SK-N-MC (cell line): ENCODE measurements around the gene ARMC6.
"Not testable (repeated sequence)": the region's sequence is repeated elsewhere in the genome, so short reads cannot be mapped to it uniquely, and the experiment has no call there.

ENCODE experiments used
- DNase-seq: peaks from one replicate; pipeline ENCODE4 v3.0.0-alpha.2; 2011; ENCODE audit warnings: low read depth, low spot score
- H3K27ac ChIP-seq: fragments of 200-600 bp; sonication (generic); 2 replicates; pipeline ENCODE4 v1.5.1; 2016; ENCODE audit warnings: mixed run types
- H3K36me3 ChIP-seq: fragments of 200-600 bp; sonication (generic); 2 replicates; pipeline ENCODE4 v1.6.1; 2017; ENCODE audit warnings: antibody characterized with exemption, low read length, mixed read lengths; ENCODE audit not compliant: insufficient read depth
- H3K4me3 ChIP-seq: fragments of 200-600 bp; sonication (generic); 2 replicates; pipeline ENCODE4 v1.5.1; 2016
- H3K9ac ChIP-seq: fragments of 200-600 bp; sonication (generic); 2 replicates; pipeline ENCODE4 v1.8.0; 2017; ENCODE audit warnings: mixed run types, mixed read lengths; ENCODE audit not compliant: insufficient read length
- H3K9me3 ChIP-seq: fragments of 200-600 bp; sonication (generic); 2 replicates; pipeline ENCODE4 v1.6.1; 2017; ENCODE audit warnings: low read depth, mild to moderate bottlenecking, antibody characterized with exemption, low read length, moderate library complexity, mixed read lengths
- EZH2 ChIP-seq: fragments of 200-600 bp; sonication (generic); IDR thresholded peaks from one replicate; pipeline ENCODE4 v1.6.1; 2017; ENCODE audit warnings: antibody characterized with exemption
- FOXP2 ChIP-seq: optimal IDR thresholded peaks from 2 replicates; pipeline ENCODE3; 2011; ENCODE audit warnings: mild to moderate bottlenecking, moderate library complexity; ENCODE audit not compliant: insufficient read depth; ENCODE audit errors: extremely low read length, control extremely low read depth
- POLR2AphosphoS5 ChIP-seq: IDR thresholded peaks from 2 replicates; pipeline ENCODE4 v1.6.1; 2012; ENCODE audit warnings: mild to moderate bottlenecking, low read depth, low read length, borderline replicate concordance

Gene ARMC6

DNA sequence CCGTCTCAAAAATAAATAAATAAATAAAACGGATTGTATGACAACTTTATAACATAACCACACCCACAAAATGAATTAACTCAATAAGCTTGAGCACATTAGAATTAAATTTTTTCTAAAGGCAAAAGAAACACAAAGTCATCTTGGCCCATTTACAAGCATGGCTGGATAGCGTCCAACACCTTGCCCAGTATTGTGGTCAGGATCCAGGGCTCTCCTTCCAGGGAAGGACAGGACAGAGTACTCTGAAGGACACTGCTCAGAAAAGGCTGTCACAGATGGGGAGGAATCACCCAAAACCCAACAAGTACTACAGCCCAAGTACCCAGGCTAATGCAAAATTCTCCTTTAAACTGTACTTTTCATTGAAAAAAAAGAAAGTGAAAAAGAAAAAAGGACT is 27.2 kb upstream of the ARMC6 start:
- Histone ChIP-seq H3K27ac (no peak overlapping the region), H3K36me3 (peaks cover 79% of the 10 kb centered on the region), H3K4me3 (no peak overlapping the region), H3K9ac (no peak overlapping the region), H3K9me3 (no peaks in the 10 kb centered on the region)
- no peak for DNase-seq
- no peak for TF ChIP-seq EZH2
- TF ChIP-seq POLR2AphosphoS5: no peak
- no peak for TF ChIP-seq FOXP2

DNA sequence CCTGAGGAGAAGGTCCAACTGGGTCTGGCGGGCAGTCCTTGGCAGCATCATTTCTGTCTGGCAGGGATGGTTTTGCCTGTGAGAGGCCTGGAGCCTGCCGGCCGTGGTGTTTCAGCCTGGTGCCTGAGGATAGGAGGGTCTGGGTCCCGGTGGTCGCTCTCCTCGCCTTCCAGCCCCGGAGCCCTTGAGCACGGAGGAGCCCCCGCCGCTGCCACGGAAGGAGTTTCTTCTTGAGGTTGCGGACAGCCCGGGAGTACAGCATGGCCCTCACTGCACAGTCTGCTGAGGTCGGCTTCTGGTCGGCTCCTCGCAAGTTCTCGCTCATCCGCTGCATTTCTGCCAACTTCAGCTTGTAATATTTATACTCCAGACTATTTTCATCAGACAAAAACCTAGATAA is 23.5 kb upstream of the ARMC6 start:
- TF ChIP-seq POLR2AphosphoS5 (no peak), FOXP2 (no peak), EZH2 (no peak)
- Histone ChIP-seq H3K27ac (no peak overlapping the region), H3K36me3 (peaks cover 80% of the 10 kb centered on the region), H3K9me3 (no peaks in the 10 kb centered on the region), H3K4me3 (no peak overlapping the region), H3K9ac (no peak overlapping the region)
- no peak for DNase-seq

DNA sequence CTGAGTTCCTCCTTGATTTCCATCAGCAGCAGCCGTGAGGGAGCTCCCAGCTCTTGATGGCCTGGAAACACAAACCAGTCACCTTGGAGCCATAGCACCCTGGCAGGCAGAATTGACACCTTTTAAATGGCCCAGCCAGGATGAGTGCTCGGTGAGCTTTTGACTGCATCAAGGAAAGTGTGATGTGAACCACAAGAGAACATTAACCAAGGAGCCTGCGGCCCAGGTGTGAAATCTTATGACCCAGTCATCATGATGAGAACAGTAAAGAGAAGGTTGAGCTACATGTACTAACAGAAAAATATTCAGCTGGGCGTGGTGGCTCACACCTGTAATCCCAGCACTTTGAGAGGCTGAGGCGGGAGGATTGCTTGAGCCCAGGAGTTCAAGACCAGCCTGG is 22.9 kb upstream of the ARMC6 start:
- no peak for DNase-seq

DNA sequence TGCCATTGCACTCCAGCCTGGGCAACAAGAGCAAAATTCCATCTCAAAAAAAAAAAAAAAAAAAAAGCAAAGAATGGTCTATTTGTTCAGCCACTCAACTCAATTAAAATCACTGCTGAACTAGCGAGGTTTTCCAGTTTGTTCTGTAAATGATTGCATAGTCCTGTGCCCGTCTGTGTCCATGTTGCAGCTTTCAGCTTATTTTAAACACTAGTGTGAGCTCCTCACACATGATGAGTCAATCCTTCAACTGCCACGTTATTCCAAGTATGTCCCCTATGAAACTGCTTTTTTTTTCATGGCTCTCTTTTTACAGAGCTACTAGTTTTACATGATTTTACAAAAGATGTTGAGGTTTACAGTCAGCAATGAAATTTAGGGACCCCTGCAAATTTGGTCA is 12.3 kb upstream of the ARMC6 start:
- H3K4me3 ChIP-seq: no peak overlapping the region
- H3K27ac ChIP-seq: no peak overlapping the region; the same call in 1 of the 2 replicates
- TF ChIP-seq FOXP2: no peak
- no peak for TF ChIP-seq EZH2
- TF ChIP-seq POLR2AphosphoS5: no peak
- H3K9ac ChIP-seq: no peak overlapping the region
- H3K36me3 ChIP-seq: peaks cover 70% of the 10 kb centered on the region
- DNase-seq: no peak
- H3K9me3 ChIP-seq: no peaks in the 10 kb centered on the region

More for the DNA sequence above, 22.9 kb upstream of the ARMC6 start:
- Histone ChIP-seq H3K4me3 (no peak overlapping the region), H3K36me3 (peaks cover 75% of the 10 kb centered on the region), H3K9me3 (no peaks in the 10 kb centered on the region), H3K9ac (no peak overlapping the region), H3K27ac (no peak overlapping the region)
- TF ChIP-seq FOXP2 (no peak), EZH2 (no peak), POLR2AphosphoS5 (no peak)

DNA sequence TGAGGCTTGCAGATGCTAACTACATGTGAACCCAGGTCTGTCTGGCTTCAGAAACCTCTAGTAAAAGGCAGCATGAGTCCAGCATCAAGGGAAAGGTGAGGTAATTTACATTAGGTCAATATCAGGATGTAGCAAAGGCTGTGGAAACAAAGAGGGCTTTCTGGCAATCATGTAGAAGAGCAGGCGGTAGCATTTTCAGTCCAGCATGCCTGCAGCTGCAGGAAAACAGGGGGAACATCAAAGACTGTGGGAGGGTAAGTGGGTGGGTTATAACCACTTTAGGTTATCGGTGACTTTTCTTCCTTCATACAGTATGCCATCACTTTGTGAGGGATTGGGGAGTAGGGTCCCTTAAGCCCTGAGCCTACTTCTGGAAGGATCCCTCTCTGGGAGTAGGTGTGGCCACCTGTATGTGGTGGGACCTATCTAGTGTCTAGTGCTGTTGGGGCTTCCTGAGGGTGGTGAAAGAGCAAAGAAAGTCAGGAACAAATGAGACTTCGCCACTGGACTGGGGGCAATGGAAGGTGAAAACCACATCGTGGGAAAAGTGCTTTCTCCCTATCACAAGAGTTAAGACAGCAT is 10.9 kb upstream of the ARMC6 start:
- TF ChIP-seq FOXP2: no peak
- no peak for TF ChIP-seq POLR2AphosphoS5
- TF ChIP-seq EZH2: no peak
- Histone ChIP-seq H3K36me3 (peaks cover 70% of the 10 kb centered on the region), H3K27ac (no peak overlapping the region)

DNA sequence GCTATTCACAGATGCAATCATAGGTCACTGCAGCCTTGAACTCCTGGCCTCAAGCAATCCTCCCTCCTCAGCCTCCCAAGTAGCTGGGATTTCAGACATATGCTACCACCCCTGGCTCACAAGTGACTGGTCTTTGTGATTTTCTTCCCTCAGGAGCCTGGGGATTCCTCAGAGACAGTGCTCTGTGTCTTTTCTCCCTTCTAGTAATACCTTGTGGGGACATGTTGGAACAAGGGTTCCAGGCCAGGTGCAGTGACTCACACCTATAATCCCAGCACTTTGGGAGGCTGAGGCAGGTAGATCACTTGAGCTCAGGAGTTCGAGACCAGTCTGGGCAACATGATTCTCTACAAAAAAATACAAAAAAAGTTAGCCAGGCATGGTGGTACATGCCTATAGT is 10.0 kb upstream of the ARMC6 start:
- H3K4me3 ChIP-seq, H3K9ac ChIP-seq, DNase-seq, H3K27ac ChIP-seq, H3K9me3 ChIP-seq: not testable (repeated sequence)
- H3K36me3 ChIP-seq: peaks cover 69% of the 10 kb centered on the region

More for the DNA sequence above, 10.9 kb upstream of the ARMC6 start:
- no peaks in the 10 kb centered on the region for H3K9me3 ChIP-seq
- no peak overlapping the region for H3K4me3 ChIP-seq
- DNase-seq: no peak
- no peak overlapping the region for H3K9ac ChIP-seq

DNA sequence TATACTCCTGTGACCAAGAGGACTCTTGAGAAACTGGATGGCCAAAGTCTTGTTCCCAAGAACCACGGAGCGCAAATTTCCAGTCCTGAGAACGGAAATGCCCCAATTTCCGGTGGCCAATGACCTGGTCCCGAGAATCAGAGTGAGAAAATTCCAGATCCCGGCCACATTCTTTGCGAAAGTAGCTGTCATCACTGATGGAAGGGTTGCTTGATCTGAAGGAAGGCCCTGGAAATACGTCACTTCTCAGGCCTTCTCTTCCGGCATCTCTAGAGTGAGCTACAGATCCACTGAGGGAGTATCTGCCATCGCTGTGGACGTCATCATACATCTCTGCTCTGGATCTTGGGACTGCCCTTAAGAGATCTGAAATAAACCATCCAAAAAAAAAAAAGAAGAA is 7.5 kb upstream of the ARMC6 start:
- no peak for DNase-seq
- Histone ChIP-seq H3K4me3 (no peak overlapping the region), H3K9me3 (no peaks in the 10 kb centered on the region), H3K36me3 (peaks cover 86% of the 10 kb centered on the region), H3K27ac (no peak overlapping the region), H3K9ac (no peak overlapping the region)
- no peak for TF ChIP-seq FOXP2
- no peak for TF ChIP-seq POLR2AphosphoS5
- TF ChIP-seq EZH2: no peak

DNA sequence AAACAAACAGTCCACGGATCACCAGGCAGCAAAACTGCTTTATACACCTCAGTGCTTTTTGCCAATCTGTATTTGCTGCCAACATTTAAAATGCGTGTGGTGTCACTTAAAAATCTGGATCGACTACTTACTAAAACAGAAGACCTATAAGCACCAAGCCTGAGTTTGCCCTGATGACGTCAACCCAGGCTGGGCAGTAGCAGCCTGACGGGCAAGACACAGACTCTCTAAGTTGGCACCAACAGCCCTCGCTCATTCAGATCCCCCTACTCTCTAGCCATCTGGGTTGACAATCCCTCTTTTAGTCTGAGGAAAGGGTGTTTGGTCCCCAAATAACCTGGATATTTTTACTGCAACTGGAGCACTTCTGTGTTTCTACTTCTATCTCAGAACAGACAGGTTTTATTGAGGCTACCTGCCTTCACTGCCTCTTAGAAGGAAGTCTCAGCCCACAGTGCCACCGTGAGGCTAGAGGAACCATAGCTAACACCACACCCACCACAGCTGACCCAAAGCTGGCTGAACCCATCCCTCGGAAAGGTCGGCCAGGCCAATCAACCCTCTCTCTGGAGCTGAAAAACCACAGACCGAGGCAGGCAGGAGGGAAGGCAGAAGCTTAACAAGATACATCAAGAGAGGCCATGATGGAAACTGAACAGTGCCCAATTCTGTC is 7.0 kb upstream of the ARMC6 start:
- H3K9ac ChIP-seq: no peak overlapping the region
- H3K27ac ChIP-seq: no peak overlapping the region
- H3K9me3 ChIP-seq: no peaks in the 10 kb centered on the region
- no peak overlapping the region for H3K4me3 ChIP-seq
- TF ChIP-seq EZH2 (no peak), FOXP2 (no peak), POLR2AphosphoS5 (no peak)
- DNase-seq: no peak
- peaks cover 89% of the 10 kb centered on the region for H3K36me3 ChIP-seq

DNA sequence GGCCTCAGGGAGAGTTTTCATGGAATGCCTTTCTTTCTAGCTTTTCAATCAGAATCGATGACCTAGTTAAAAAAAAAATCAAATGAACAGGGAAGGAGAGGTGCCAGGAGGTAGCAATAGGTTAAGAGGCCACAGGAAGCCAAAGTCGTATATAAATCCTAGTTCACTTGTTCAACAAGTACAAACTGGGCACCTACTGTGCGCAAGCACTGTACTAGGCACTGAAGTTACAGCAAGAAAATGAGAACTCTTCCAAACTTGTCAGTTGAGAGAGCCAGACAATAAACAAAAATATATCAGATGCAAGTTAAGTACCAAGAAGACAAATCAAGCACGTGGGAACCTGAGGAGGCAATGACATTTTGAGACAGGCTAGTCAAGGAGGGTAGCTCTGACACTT is 6.2 kb upstream of the ARMC6 start:
- H3K27ac ChIP-seq: no peak overlapping the region
- DNase-seq: no peak
- peaks cover 87% of the 10 kb centered on the region for H3K36me3 ChIP-seq
- TF ChIP-seq FOXP2: no peak
- no peak for TF ChIP-seq POLR2AphosphoS5
- no peak for TF ChIP-seq EZH2
- H3K9ac ChIP-seq: no peak overlapping the region
- no peaks in the 10 kb centered on the region for H3K9me3 ChIP-seq
- H3K4me3 ChIP-seq: no peak overlapping the region
